NCI-H82 (cell line): ENCODE results near the gene TSTD2.
"Not testable (repeated sequence)": the region's sequence is repeated elsewhere in the genome, so short reads cannot be mapped to it uniquely, and the experiment has no call there.

Experiments used
- DNase-seq: peaks from one replicate; lab custom pipeline; 2025; lab: John Stamatoyannopoulos, UW

TSTD2 gene

GRCh38 chr9:97630591-97630990 is 2.6 kb downstream of the TSTD2 start:
- no peak for DNase-seq

- no peak for DNase-seq
Observed at GRCh38 chr9:97629156-97629555, 4.0 kb downstream of the TSTD2 start.

GRCh38 chr9:97628668-97629067 is 4.5 kb downstream of the TSTD2 start:
- DNase-seq: no peak

GRCh38 chr9:97627624-97628023 is 5.5 kb downstream of the TSTD2 start:
- DNase-seq: no peak

GRCh38 chr9:97625620-97626019 is 7.5 kb downstream of the TSTD2 start:
- no peak for DNase-seq

- no peak for DNase-seq
Observed at GRCh38 chr9:97623946-97624345, 9.2 kb downstream of the TSTD2 start.

GRCh38 chr9:97622483-97622882 is 10.7 kb downstream of the TSTD2 start:
- not testable (repeated sequence) for DNase-seq

GRCh38 chr9:97620063-97620462 is 13.1 kb downstream of the TSTD2 start:
- not testable (repeated sequence) for DNase-seq

GRCh38 chr9:97617939-97618416 is 15.2 kb downstream of the TSTD2 start:
- no peak for DNase-seq

- DNase-seq: peak; percentile 71
Observed at GRCh38 chr9:97615439-97616072, 17.6 kb downstream of the TSTD2 start.

GRCh38 chr9:97604901-97605645 is 28.1 kb downstream of the TSTD2 start:
- no peak for DNase-seq

GRCh38 chr9:97602430-97602829 is 30.7 kb downstream of the TSTD2 start:
- DNase-seq: no peak

- no peak for DNase-seq
Observed at GRCh38 chr9:97601228-97601898, 31.8 kb downstream of the TSTD2 start.

- DNase-seq: no peak
Observed at GRCh38 chr9:97600531-97601227, 32.5 kb downstream of the TSTD2 start.

- DNase-seq: no peak
Observed at GRCh38 chr9:97599314-97599846, 33.8 kb downstream of the TSTD2 start.

GRCh38 chr9:97598461-97599288 is 34.5 kb downstream of the TSTD2 start:
- DNase-seq: peak; percentile 83

GRCh38 chr9:97596906-97597305 is 36.3 kb downstream of the TSTD2 start:
- DNase-seq: no peak

GRCh38 chr9:97594381-97594921 is 38.7 kb downstream of the TSTD2 start:
- DNase-seq: no peak

GRCh38 chr9:97593960-97594359 is 39.2 kb downstream of the TSTD2 start:
- DNase-seq: no peak

- no peak for DNase-seq
Observed at GRCh38 chr9:97592126-97592525, 41.0 kb downstream of the TSTD2 start.

GRCh38 chr9:97591535-97591934 is 41.6 kb downstream of the TSTD2 start:
- DNase-seq: no peak
